OCI-LY7 (cell line): ENCODE data around the gene GXYLT1. TPM values are rescaled to one million over a fixed set of nuclear protein-coding genes. Genes with fewer than 3 reads are reported as not detected.

Experiments
- BruUV-seq: library from RNA; stranded (reverse); fragments of 400-500 nt; replicated peaks from 2 replicates; lab custom pipeline; 2021; lab: Mats Ljungman, UMichigan
- CTCF ChIA-PET: fragments of 300-600 bp; sonication (Branson Sonifier 250); formaldehyde crosslinking; loops from one replicate; lab custom pipeline; 2022; ENCODE audit warnings: antibody characterized with exemption; ENCODE audit not compliant: unreplicated experiment; lab: Charles Lee
- POLR2A ChIA-PET: fragments of 300-600 bp; sonication (Branson Sonifier 250); formaldehyde crosslinking; loops from one replicate; lab custom pipeline; 2022; ENCODE audit warnings: antibody characterized with exemption; lab: Charles Lee
- DNase-seq: peaks from one replicate; pipeline ENCODE4 v3.0.0-alpha.2; 2015; ENCODE audit warnings: low spot score
- H2AFZ ChIP-seq: fragments of 200-600 bp; sonication (generic), shearing (Covaris generic); 2 replicates; pipeline ENCODE4 v1.6.1; 2014; ENCODE audit warnings: mild to moderate bottlenecking, antibody characterized with exemption, low read length, moderate library complexity
- H3K27ac ChIP-seq: fragments of 200-600 bp; sonication (generic); 2 replicates; pipeline ENCODE4 v1.5.1; 2014; ENCODE audit warnings: mixed run types, low read depth, mild to moderate bottlenecking, moderate library complexity, low read length, inconsistent platforms; ENCODE audit not compliant: poor library complexity, severe bottlenecking
- H3K36me3 ChIP-seq: fragments of 200-600 bp; sonication (generic); 2 replicates; pipeline ENCODE4 v1.6.1; 2014; ENCODE audit warnings: mild to moderate bottlenecking, antibody characterized with exemption, low read length, moderate library complexity, mixed read lengths; ENCODE audit not compliant: insufficient read depth
- H3K4me1 ChIP-seq: fragments of 200-600 bp; sonication (generic); 2 replicates; pipeline ENCODE4 v1.5.1; 2014; ENCODE audit warnings: mild to moderate bottlenecking, low read length; ENCODE audit not compliant: insufficient read depth, poor library complexity, severe bottlenecking
- H3K4me2 ChIP-seq: fragments of 200-600 bp; sonication (generic); 2 replicates; pipeline ENCODE4 v1.6.1; 2014; ENCODE audit warnings: mild to moderate bottlenecking, low read length
- H3K4me3 ChIP-seq: fragments of 200-600 bp; sonication (generic); 2 replicates; pipeline ENCODE4 v1.5.1; 2014; ENCODE audit warnings: mild to moderate bottlenecking, low read depth, low read length; ENCODE audit not compliant: poor library complexity, severe bottlenecking
- H3K79me2 ChIP-seq: fragments of 200-600 bp; sonication (generic); 2 replicates; pipeline ENCODE4 v1.6.1; 2016; ENCODE audit warnings: low read depth, mild to moderate bottlenecking, low read length, moderate library complexity, mixed read lengths; ENCODE audit not compliant: insufficient read depth
- H3K9me2 ChIP-seq: fragments of 200-600 bp; sonication (generic); 2 replicates; pipeline ENCODE4 v1.6.1; 2016; ENCODE audit warnings: mild to moderate bottlenecking, low read length, mixed read lengths; ENCODE audit not compliant: insufficient read depth
- H3K9me3 ChIP-seq: fragments of 200-600 bp; sonication (generic); 2 replicates; pipeline ENCODE4 v1.6.1; 2014; ENCODE audit warnings: mild to moderate bottlenecking, mixed run types, low read length, mixed read lengths
- H4K20me1 ChIP-seq: fragments of 200-600 bp; sonication (generic); 2 replicates; pipeline ENCODE4 v1.6.1; 2014; ENCODE audit warnings: mild to moderate bottlenecking, antibody characterized with exemption, low read length, moderate library complexity, mixed read lengths; ENCODE audit not compliant: insufficient read depth
- CTCF ChIP-seq: fragments of 200-600 bp; sonication (generic); conservative IDR thresholded peaks from 2 replicates; pipeline ENCODE4 v1.5.1; 2014; ENCODE audit warnings: mild to moderate bottlenecking, antibody characterized with exemption, low read length, moderate library complexity, mixed read lengths
- EZH2phosphoT487 ChIP-seq: fragments of 200-600 bp; sonication (generic); IDR thresholded peaks from 2 replicates; pipeline ENCODE4 v1.6.1; 2018; ENCODE audit warnings: low read depth, borderline replicate concordance, mild to moderate bottlenecking, mixed run types, antibody characterized with exemption, low read length, moderate library complexity, mixed read lengths
- intact Hi-C: fragments of 100-400 bp; cut with micrococcal nuclease; formaldehyde crosslinking; loops from one replicate; pipeline ENCODE4 v1.10.0; 2022; ENCODE audit not compliant: unreplicated experiment
- total RNA-seq, 2 experiments: library from RNA; depleted of rRNA in 1 of 2; stranded (reverse); fragments of >200 nt in 1 of 2; shearing (Covaris generic) in 1 of 2; gene quantifications; 2 replicates each; pipeline ENCODE4 v1.2.3, GENCODE V29; 2014 to 2022

GXYLT1 gene
- total RNA-seq, 2 experiments from 2014 or later: 9.0 to 11.1 TPM

GRCh38 chr12:42086031-42086430 lies 58.6 kb downstream of the GXYLT1 start:
- H3K4me1 ChIP-seq: peaks cover 5% of the 10 kb centered on the region
- H3K9me3 ChIP-seq: no peaks in the 10 kb centered on the region
- H3K4me3 ChIP-seq: no peak overlapping the region
- intact Hi-C loops: no loop called here
- H2AFZ ChIP-seq: no peak overlapping the region
- no peak for TF ChIP-seq EZH2phosphoT487
- no peak for TF ChIP-seq CTCF
- no peak overlapping the region for H3K4me2 ChIP-seq
- H3K9me2 ChIP-seq: no peaks in the 10 kb centered on the region
- H3K79me2 ChIP-seq: no peaks in the 10 kb centered on the region
- POLR2A ChIA-PET: interaction anchor here (0.6 to 1.3 kb wide), 2 partner anchors 8 to 1064 kb away, joined by 3 read pairs; no protein-coding TSS in a partner anchor
- no TSS peak for BruUV-seq
- DNase-seq: no peak
- peaks cover 13% of the 10 kb centered on the region for H3K36me3 ChIP-seq
- no peak overlapping the region for H3K27ac ChIP-seq
- CTCF ChIA-PET: no interaction called here
- H4K20me1 ChIP-seq: no peaks in the 10 kb centered on the region

GRCh38 chr12:42085594-42085993 lies 59.1 kb downstream of the GXYLT1 start:
- Histone ChIP-seq H2AFZ (no peak overlapping the region), H4K20me1 (no peaks in the 10 kb centered on the region), H3K9me3 (no peaks in the 10 kb centered on the region), H3K27ac (no peak overlapping the region), H3K79me2 (no peaks in the 10 kb centered on the region), H3K36me3 (peaks cover 12% of the 10 kb centered on the region), H3K9me2 (no peaks in the 10 kb centered on the region), H3K4me3 (no peak overlapping the region), H3K4me1 (peaks cover 5% of the 10 kb centered on the region), H3K4me2 (no peak overlapping the region)
- TF ChIP-seq CTCF: no peak
- TF ChIP-seq EZH2phosphoT487: no peak
- BruUV-seq: no TSS peak
- CTCF ChIA-PET: no interaction called here
- no peak for DNase-seq
- intact Hi-C loops: no loop called here
- POLR2A ChIA-PET: interaction anchor here (1.3 kb wide), 1 partner anchor 8 kb away, joined by 3 read pairs; no protein-coding TSS in a partner anchor

- Histone ChIP-seq H3K4me2 (no peak overlapping the region), H3K4me3 (no peak overlapping the region), H3K9me3 (no peaks in the 10 kb centered on the region), H3K27ac (no peak overlapping the region), H3K9me2 (no peaks in the 10 kb centered on the region), H4K20me1 (no peaks in the 10 kb centered on the region), H3K79me2 (no peaks in the 10 kb centered on the region), H2AFZ (no peak overlapping the region), H3K36me3 (peaks cover 9% of the 10 kb centered on the region; the same call in 1 of the 2 replicates), H3K4me1 (peaks cover 5% of the 10 kb centered on the region)
- POLR2A ChIA-PET: no interaction called here
- no peak for DNase-seq
- CTCF ChIA-PET: no interaction called here
- TF ChIP-seq EZH2phosphoT487 (no peak), CTCF (no peak)
- no TSS peak for BruUV-seq
- intact Hi-C loops: no loop called here
Observed at GRCh38 chr12:42084522-42084921, 60.2 kb downstream of the GXYLT1 start.
